IMR-90 (cell line): ENCODE measurements around the gene LDLRAD3. TPM values are rescaled to one million over a fixed set of nuclear protein-coding genes. Genes with fewer than 3 reads are reported as not detected.

Source experiments
- ATAC-seq: fragments of 200-7000 bp; cut with Tn5 transposase; 2 replicates; pipeline ENCODE4 v1.9.1; 2020; ENCODE audit warnings: low read depth, mild to moderate bottlenecking, moderate library complexity
- BruUV-seq: library from RNA; stranded (reverse); fragments of 400-500 nt; replicated peaks from 2 replicates; lab custom pipeline; 2021; lab: Mats Ljungman, UMichigan
- CTCF ChIA-PET: fragments of 300-600 bp; formaldehyde crosslinking; extraction: SDS; loops from one replicate; lab custom pipeline; 2021; ENCODE audit warnings: antibody characterized with exemption; lab: Yijun Ruan, JAX
- POLR2A ChIA-PET: fragments of 300-600 bp; sonication (Branson Sonifier 250); formaldehyde crosslinking; loops from one replicate; lab custom pipeline; 2022; ENCODE audit warnings: antibody characterized with exemption; ENCODE audit not compliant: unreplicated experiment; lab: Charles Lee
- DNase-seq: peaks from one replicate; pipeline ENCODE4 v3.0.0; 2013
- H2AFZ ChIP-seq: replicated peaks from 2 replicates; pipeline ENCODE3; 2013; ENCODE audit warnings: low read length, mild to moderate bottlenecking; ENCODE audit not compliant: poor library complexity
- H2AK5ac ChIP-seq: 2 replicates; pipeline ENCODE4 v1.6.1; 2013; ENCODE audit warnings: low read depth, low read length, inconsistent platforms
- H2AK9ac ChIP-seq: replicated peaks from 2 replicates; pipeline ENCODE3; 2013; ENCODE audit warnings: mild to moderate bottlenecking, low read depth, low read length, moderate library complexity; ENCODE audit not compliant: poor library complexity
- H2BK120ac ChIP-seq: 2 replicates; pipeline ENCODE4 v1.6.1; 2013; ENCODE audit warnings: low read depth, low read length, inconsistent platforms
- H2BK15ac ChIP-seq: 3 replicates; pipeline ENCODE4 v1.6.1; 2013; ENCODE audit warnings: low read depth, low read length, inconsistent platforms
- H2BK20ac ChIP-seq: 2 replicates; pipeline ENCODE4 v1.6.1; 2013; ENCODE audit warnings: low read depth, mild to moderate bottlenecking, inconsistent platforms, low read length, moderate library complexity
- H2BK5ac ChIP-seq: 2 replicates; pipeline ENCODE4 v1.6.1; 2013; ENCODE audit warnings: mild to moderate bottlenecking, low read depth, low read length, inconsistent platforms; ENCODE audit not compliant: poor library complexity, severe bottlenecking
- H3K14ac ChIP-seq: replicated peaks from 2 replicates; pipeline ENCODE4 v1.6.1; 2013; ENCODE audit warnings: low read depth, low read length, inconsistent platforms
- H3K18ac ChIP-seq: 2 replicates; pipeline ENCODE4 v1.6.1; 2013; ENCODE audit warnings: low read depth, low read length, control low read depth
- H3K23ac ChIP-seq: 2 replicates; pipeline ENCODE4 v1.6.1; 2013; ENCODE audit warnings: low read depth, low read length, inconsistent platforms
- H3K27ac ChIP-seq: 2 replicates; pipeline ENCODE4 v1.5.1; 2013; ENCODE audit warnings: mild to moderate bottlenecking, control low read depth, low read length; ENCODE audit not compliant: insufficient read depth
- H3K27me3 ChIP-seq: 2 replicates; pipeline ENCODE4 v1.6.1; 2013; ENCODE audit warnings: low read length; ENCODE audit not compliant: control insufficient read depth, insufficient read depth
- H3K36me3 ChIP-seq: 2 replicates; pipeline ENCODE4 v1.6.1; 2013; ENCODE audit warnings: low read length, mixed read lengths; ENCODE audit not compliant: control insufficient read depth, insufficient read depth
- H3K4ac ChIP-seq: 2 replicates; pipeline ENCODE4 v1.6.1; 2013; ENCODE audit warnings: low read depth, low read length, inconsistent platforms
- H3K4me1 ChIP-seq: 2 replicates; pipeline ENCODE4 v1.6.1; 2013; ENCODE audit warnings: low read length, mixed read lengths; ENCODE audit not compliant: control insufficient read depth, insufficient read depth
- H3K4me2 ChIP-seq: 2 replicates; pipeline ENCODE4 v1.6.1; 2013; ENCODE audit warnings: low read depth, mild to moderate bottlenecking, control low read depth, low read length, moderate library complexity
- H3K4me3 ChIP-seq: 2 replicates; pipeline ENCODE4 v1.5.1; 2013; ENCODE audit warnings: low read depth, mild to moderate bottlenecking, control low read depth, low read length, moderate library complexity; ENCODE audit not compliant: insufficient read depth
- H3K56ac ChIP-seq: 2 replicates; pipeline ENCODE4 v1.6.1; 2013; ENCODE audit warnings: low read length, inconsistent platforms; ENCODE audit not compliant: insufficient read depth; ENCODE audit errors: extremely low read depth
- H3K79me1 ChIP-seq, 2 experiments: 2 replicates each; pipeline ENCODE4 v1.6.1; 2013; ENCODE audit warnings: low read length in 2 of 2, inconsistent platforms in 1 of 2, low read depth in 1 of 2
- H3K9ac ChIP-seq: 2 replicates; pipeline ENCODE4 v1.6.1; 2013; ENCODE audit warnings: low read depth, low read length, control low read depth
- H3K9me1 ChIP-seq: 2 replicates; pipeline ENCODE4 v1.6.1; 2013; ENCODE audit warnings: low read length, inconsistent platforms; ENCODE audit not compliant: insufficient read depth
- H3K9me3 ChIP-seq: 2 replicates; pipeline ENCODE4 v1.6.1; 2013; ENCODE audit warnings: low read length; ENCODE audit not compliant: control insufficient read depth, insufficient read depth
- H4K20me1 ChIP-seq: 2 replicates; pipeline ENCODE4 v1.6.1; 2013; ENCODE audit warnings: low read length, inconsistent platforms; ENCODE audit not compliant: insufficient read depth
- H4K5ac ChIP-seq: 2 replicates; pipeline ENCODE4 v1.6.1; 2013; ENCODE audit warnings: mild to moderate bottlenecking, low read depth, low read length, control low read depth
- H4K8ac ChIP-seq, 2 experiments: 2 replicates each; pipeline ENCODE4 v1.6.1; 2013; ENCODE audit warnings: low read depth in 2 of 2, low read length in 2 of 2, control low read depth in 1 of 2, inconsistent platforms in 1 of 2
- H4K91ac ChIP-seq: 2 replicates; pipeline ENCODE4 v1.6.1; 2013; ENCODE audit warnings: low read depth, low read length, inconsistent platforms; ENCODE audit not compliant: insufficient read depth
- FOS ChIP-seq: fragments of 150-350 bp; IDR thresholded peaks from 2 replicates; pipeline ENCODE4 v1.6.1; 2016; ENCODE audit warnings: low read depth, low read length
- SMC3 ChIP-seq: fragments of 150-350 bp; IDR thresholded peaks from 2 replicates; pipeline ENCODE4 v1.6.1; 2016; ENCODE audit warnings: low read depth, mild to moderate bottlenecking, antibody characterized with exemption, low read length, moderate library complexity
- WGBS, 2 experiments: methylation state at CpG; one replicate each; pipeline versions ENCODE4 v1.1.5 to v1.1.7; 2013; ENCODE audit warnings: missing lambda C conversion rate in 2 of 2; ENCODE audit not compliant: insufficient read length in 1 of 2; ENCODE audit errors: extremely low coverage in 2 of 2; 5-methylcytosine and 5-hydroxymethylcytosine counted together
- dilution Hi-C: fragments of 300-500 bp; cut with HindIII; formaldehyde crosslinking; loops from one replicate; pipeline ENCODE4 v1.14.3; 2018; ENCODE audit warnings: low sequenced_read_pairs; ENCODE audit not compliant: unreplicated experiment
- in situ Hi-C: fragments of 300-500 bp; cut with MboI; formaldehyde crosslinking; loops from 3 replicates; pipeline ENCODE4 v1.14.3; 2019; ENCODE audit warnings: low sequenced_read_pairs, inconsistent platforms, mixed read lengths
- intact Hi-C: fragments of 100-400 bp; cut with micrococcal nuclease; formaldehyde crosslinking; loops from 2 replicates; pipeline ENCODE4 v1.10.0; 2022
- polyA plus RNA-seq, 3 experiments: library from polyadenylated mRNA; depleted of rRNA; stranded (reverse); fragments of >200 nt; gene quantifications; 2 replicates each; pipeline ENCODE4 v1.2.3, GENCODE V29; 2012; ENCODE audit warnings: low replicate concordance in 1 of 3
- total RNA-seq: library from RNA; depleted of rRNA; stranded (reverse); fragments of >200 nt; gene quantifications from 2 replicates; pipeline ENCODE4 v1.2.3, GENCODE V29; 2012

Gene LDLRAD3
- total and polyA plus RNA-seq, 2 of the 4 experiments (the other 2 are of a cell fraction) = 2.7 to 6.4 TPM

DNA sequence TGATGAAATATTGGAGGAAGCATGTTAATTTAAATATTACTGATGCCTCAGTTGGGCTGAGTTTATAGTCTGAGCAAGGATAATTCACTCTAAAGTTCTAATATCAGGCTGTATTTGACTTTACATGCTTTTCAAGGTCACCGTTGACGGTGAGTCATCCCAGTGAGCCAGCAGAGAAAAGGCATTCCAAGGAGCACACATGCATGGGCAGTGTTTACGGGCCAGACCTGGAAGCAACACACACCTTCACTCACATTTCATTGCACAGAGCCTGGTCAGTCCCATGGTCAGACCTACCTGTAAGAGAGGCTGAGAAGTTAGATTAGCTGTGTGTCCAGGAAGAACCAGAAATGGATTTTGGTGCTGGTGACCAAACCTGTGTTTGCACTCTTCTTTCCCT, 291.9 kb downstream of the LDLRAD3 start:
- CTCF ChIA-PET = no interaction called here
- ATAC-seq = no peak

More for the DNA sequence above, 291.9 kb downstream of the LDLRAD3 start:
- Histone ChIP-seq H2BK5ac (no peak overlapping the region), H3K4me1 (peaks cover 2% of the 10 kb centered on the region), H3K4me2 (no peak overlapping the region), H2AFZ (no peak overlapping the region), H3K18ac (no peak overlapping the region), H2BK120ac (no peak overlapping the region), H3K56ac (no peak overlapping the region), H4K5ac (no peak overlapping the region), H2AK9ac (no peak overlapping the region), H3K79me1 (no peaks in the 10 kb centered on the region), H4K8ac (no peak overlapping the region), H4K91ac (no peak overlapping the region), H2AK5ac (no peak overlapping the region), H3K9me3 (no peaks in the 10 kb centered on the region), H3K9ac (no peak overlapping the region), H3K9me1 (peaks cover 2% of the 10 kb centered on the region; the same call in 1 of the 2 replicates), H3K36me3 (no peaks in the 10 kb centered on the region), H3K23ac (no peak overlapping the region), H4K20me1 (no peaks in the 10 kb centered on the region), H3K4me3 (no peak overlapping the region), H3K4ac (no peak overlapping the region), H3K14ac (no peak overlapping the region; the same call in 1 of the 2 replicates), H3K27ac (no peak overlapping the region), H2BK20ac (no peak overlapping the region), H3K27me3 (peaks cover 2% of the 10 kb centered on the region; the same call in 1 of the 2 replicates), H2BK15ac (no peak overlapping the region)
- in situ Hi-C loops (no loop called here), dilution Hi-C loops (no loop called here), intact Hi-C loops (no loop called here)
- POLR2A ChIA-PET = no interaction called here
- no CpG with 5 or more reads among the region's 3 CpGs for WGBS, 2 experiments
- peak; percentile 36 for DNase-seq
- BruUV-seq = no TSS peak
- TF ChIP-seq SMC3 (no peak), FOS (0 out of 2 replicates have a peak, but pooled peaks have one; percentile 39)
